Left lobe of liver (tissue), 2 donors: Measurements from ENCODE around the gene SCYGR1. TPM values are rescaled to one million over a fixed set of nuclear protein-coding genes. Genes with fewer than 3 reads are reported as not detected.
"Not testable (repeated sequence)": the region's sequence is repeated elsewhere in the genome, so short reads cannot be mapped to it uniquely, and the experiment has no call there.

Source experiments
- ATAC-seq: fragments of 200-7000 bp; cut with Tn5 transposase; one replicate; pipeline ENCODE4 v1.9.1; 2020; ENCODE audit warnings: mild to moderate bottlenecking, moderate library complexity
- DNase-seq: peaks from one replicate; pipeline ENCODE4 v3.0.0-alpha.2; 2020; ENCODE audit warnings: low spot score
- total RNA-seq: library from RNA; stranded (reverse); gene quantifications from one replicate; pipeline ENCODE4 v1.2.1, GENCODE V29; 2021
- donor health status: DM: no; HTN: no; CAD: no; lungs with moderate emphysema.
- donor health status: DM: no; HTN: yes; CAD: no.

Gene SCYGR1
- not detected for total RNA-seq

GRCh38 chr2:227387583-227387982, at the start of gene SCYGR1:
Gene SCYGR1, minus strand, starts transcription at chr2:227387949. Its CDS starts 0 bp downstream, at chr2:227387949.
- ATAC-seq, DNase-seq: not testable (repeated sequence)

- no peak for DNase-seq
- no peak for ATAC-seq
These were observed 48.9 kb upstream of the SCYGR1 start for GRCh38 chr2:227436436-227437174.

- no peak for DNase-seq
- no peak for ATAC-seq
These were observed 45.4 kb upstream of the SCYGR1 start for GRCh38 chr2:227433171-227433570.

- ATAC-seq (peak; percentile 96), DNase-seq (no peak)
These were observed 42.9 kb upstream of the SCYGR1 start for GRCh38 chr2:227430639-227431038.

- DNase-seq, result no peak
- ATAC-seq, result no peak
These were observed 41.1 kb upstream of the SCYGR1 start for GRCh38 chr2:227428731-227429285.

- ATAC-seq (no peak), DNase-seq (no peak)
These were observed 36.1 kb upstream of the SCYGR1 start for GRCh38 chr2:227423656-227424499.

GRCh38 chr2:227420087-227421052, 32.6 kb upstream of the SCYGR1 start:
- no peak for DNase-seq

GRCh38 chr2:227416701-227417100, 29.0 kb upstream of the SCYGR1 start:
- DNase-seq, result no peak
- no peak for ATAC-seq

More at GRCh38 chr2:227420087-227421052, 32.6 kb upstream of the SCYGR1 start:
- peak; percentile 73 for ATAC-seq

GRCh38 chr2:227415538-227416424, 28.0 kb upstream of the SCYGR1 start:
- no peak for DNase-seq
- ATAC-seq, result peak; percentile 46

GRCh38 chr2:227414846-227415245, 27.1 kb upstream of the SCYGR1 start:
- ATAC-seq (no peak), DNase-seq (no peak)

- DNase-seq (no peak), ATAC-seq (no peak)
These were observed 25.6 kb upstream of the SCYGR1 start for GRCh38 chr2:227413371-227413770.

GRCh38 chr2:227412877-227413276, 25.1 kb upstream of the SCYGR1 start:
- DNase-seq (no peak), ATAC-seq (no peak)

- DNase-seq (no peak), ATAC-seq (no peak)
These were observed 24.2 kb upstream of the SCYGR1 start for GRCh38 chr2:227411990-227412350.

- DNase-seq (no peak), ATAC-seq (no peak)
These were observed 23.7 kb upstream of the SCYGR1 start for GRCh38 chr2:227411320-227411989.

GRCh38 chr2:227410191-227410590, 22.4 kb upstream of the SCYGR1 start:
- ATAC-seq, result no peak

GRCh38 chr2:227407591-227408151, 19.9 kb upstream of the SCYGR1 start:
- peak; percentile 57 for DNase-seq
- no peak for ATAC-seq

More at GRCh38 chr2:227410191-227410590, 22.4 kb upstream of the SCYGR1 start:
- no peak for DNase-seq

GRCh38 chr2:227406177-227407031, 18.7 kb upstream of the SCYGR1 start:
- DNase-seq (peak; percentile 80), ATAC-seq (peak; percentile 96)
